Hematopoietic multipotent progenitor cell (in vitro differentiated cells): Measurements from ENCODE around the gene C9orf85. TPM values are rescaled to one million over a fixed set of nuclear protein-coding genes. Genes with fewer than 3 reads are reported as not detected.
A peak's percentile ranks its signal among the peaks of the same experiment; 100 is the strongest.
"Not testable (repeated sequence)": the region's sequence is repeated elsewhere in the genome, so short reads cannot be mapped to it uniquely, and the experiment has no call there.

ENCODE experiments used
- DNase-seq, 3 donors: peaks; one replicate each; pipeline ENCODE4 v3.0.0-alpha.2; 2011 to 2015; ENCODE audit warnings: low read depth in 2 of 3, low spot score in 2 of 3
- total RNA-seq: library from RNA; depleted of rRNA; stranded (reverse); fragments of >200 nt; gene quantifications from one replicate; pipeline ENCODE4 v1.2.3, GENCODE V29; 2012

C9orf85 gene
- total RNA-seq: 5.9 TPM

GRCh38 chr9:71911061-71911907, at the start of gene C9orf85, which contains the start of gene ABHD17B:
Gene C9orf85 (plus strand): TSS chr9:71911639. CDS start chr9:71911735, 96 bp downstream.
Gene ABHD17B (minus strand): TSS chr9:71911193. CDS start chr9:71875080, 36,113 bp downstream.
- peak; percentile 84 to 100 (median 100) for DNase-seq

- no peak for DNase-seq
Measured at GRCh38 chr9:71863631-71864030, 47.8 kb upstream of the C9orf85 start.

GRCh38 chr9:71875345-71875744, 36.1 kb upstream of the C9orf85 start:
- DNase-seq: no peak

- DNase-seq: no peak
Measured at GRCh38 chr9:71876106-71876505, 35.3 kb upstream of the C9orf85 start.

GRCh38 chr9:71876829-71877228, 34.6 kb upstream of the C9orf85 start:
- DNase-seq: no peak

- DNase-seq: no peak
Measured at GRCh38 chr9:71878327-71879274, 32.8 kb upstream of the C9orf85 start.

GRCh38 chr9:71879644-71880174, 31.7 kb upstream of the C9orf85 start:
- no peak for DNase-seq

- DNase-seq: no peak
Measured at GRCh38 chr9:71884005-71884404, 27.4 kb upstream of the C9orf85 start.

GRCh38 chr9:71885467-71885866, 26.0 kb upstream of the C9orf85 start:
- DNase-seq: no peak

GRCh38 chr9:71886015-71886414, 25.4 kb upstream of the C9orf85 start:
- no peak for DNase-seq

GRCh38 chr9:71886541-71886940, 24.9 kb upstream of the C9orf85 start:
- no peak for DNase-seq

- DNase-seq: no peak
Measured at GRCh38 chr9:71887362-71887761, 24.1 kb upstream of the C9orf85 start.

GRCh38 chr9:71890042-71890679, 21.3 kb upstream of the C9orf85 start:
- no peak for DNase-seq

- no peak for DNase-seq
Measured at GRCh38 chr9:71891557-71892189, 19.8 kb upstream of the C9orf85 start.

GRCh38 chr9:71895117-71895516, 16.3 kb upstream of the C9orf85 start:
- DNase-seq: no peak

GRCh38 chr9:71895955-71896354, 15.5 kb upstream of the C9orf85 start:
- DNase-seq: no peak

GRCh38 chr9:71896761-71897160, 14.7 kb upstream of the C9orf85 start:
- no peak for DNase-seq

- peak in 2 of 3 donors; percentile 76 to 88 for DNase-seq
Measured at GRCh38 chr9:71897577-71897976, 13.9 kb upstream of the C9orf85 start.

GRCh38 chr9:71898756-71899155, 12.7 kb upstream of the C9orf85 start:
- not testable (repeated sequence) for DNase-seq
